Muscle of back (tissue), 11 donors: ENCODE results near the gene ITGB8. TPM values are rescaled to one million over a fixed set of nuclear protein-coding genes. Genes with fewer than 3 reads are reported as not detected.

Experiments used
- DNase-seq, 3 donors: peaks; one replicate each; pipeline versions ENCODE4 v3.0.0 to v3.0.0-alpha.2; 2013
- polyA plus RNA-seq, 10 donors: library from polyadenylated mRNA; unstranded; fragments of 120-200 nt; gene quantifications; one replicate each; pipeline ENCODE4 v1.2.1, GENCODE V29; 2013; ENCODE audit not compliant: insufficient read length in 10 of 10

The ITGB8 gene
- polyA plus RNA-seq, 10 donors: 4.5 to 8.5 (median 5.4) TPM

- DNase-seq: no peak
Measured at GRCh38 chr7:20338285-20338684, 7.6 kb downstream of the ITGB8 start.

- DNase-seq: no peak
Measured at GRCh38 chr7:20340839-20341238, 10.1 kb downstream of the ITGB8 start.

- peak in 1 of 3 donors; percentile 23 for DNase-seq
Measured at GRCh38 chr7:20343205-20343604, 12.5 kb downstream of the ITGB8 start.

- DNase-seq: no peak
Measured at GRCh38 chr7:20343941-20344340, 13.2 kb downstream of the ITGB8 start.

- DNase-seq: no peak
Measured at GRCh38 chr7:20344396-20344795, 13.7 kb downstream of the ITGB8 start.

- DNase-seq: no peak
Measured at GRCh38 chr7:20346577-20346976, 15.9 kb downstream of the ITGB8 start.

- DNase-seq: no peak
Measured at GRCh38 chr7:20347680-20348079, 17.0 kb downstream of the ITGB8 start.

- no peak for DNase-seq
Measured at GRCh38 chr7:20348125-20348807, 17.6 kb downstream of the ITGB8 start.

- DNase-seq: peak in 1 of 3 donors; percentile 55
Measured at GRCh38 chr7:20350518-20350951, 19.8 kb downstream of the ITGB8 start.

- DNase-seq: no peak
Measured at GRCh38 chr7:20350996-20351692, 20.4 kb downstream of the ITGB8 start.

- DNase-seq: peak; percentile 38 to 67 (median 49)
Measured at GRCh38 chr7:20351901-20352300, 21.2 kb downstream of the ITGB8 start.

GRCh38 chr7:20352573-20353306 lies 22.0 kb downstream of the ITGB8 start:
- DNase-seq: no peak

GRCh38 chr7:20354610-20355528 lies 24.2 kb downstream of the ITGB8 start:
- no peak for DNase-seq

- DNase-seq: no peak
Measured at GRCh38 chr7:20358106-20358505, 27.4 kb downstream of the ITGB8 start.

GRCh38 chr7:20358762-20359282 lies 28.1 kb downstream of the ITGB8 start:
- no peak for DNase-seq

- no peak for DNase-seq
Measured at GRCh38 chr7:20359341-20359963, 28.8 kb downstream of the ITGB8 start.

- DNase-seq: no peak
Measured at GRCh38 chr7:20362574-20363253, 32.0 kb downstream of the ITGB8 start.

GRCh38 chr7:20364571-20365196 lies 34.0 kb downstream of the ITGB8 start:
- peak in 1 of 3 donors; percentile 61 for DNase-seq

- peak in 1 of 3 donors; percentile 34 for DNase-seq
Measured at GRCh38 chr7:20365486-20365885, 34.8 kb downstream of the ITGB8 start.

- DNase-seq: no peak
Measured at GRCh38 chr7:20374399-20374798, 43.7 kb downstream of the ITGB8 start.
